Activated T-cell treated with anti-CD3 and anti-CD28 coated beads, Interleukin-2, amount 50 U/mL, for 72 hours (primary cell): Measurements from ENCODE around the gene EPX. TPM values are rescaled to one million over a fixed set of nuclear protein-coding genes. Genes with fewer than 3 reads are reported as not detected.
A peak's percentile ranks its signal among the peaks of the same experiment; 100 is the strongest.
"Not testable (repeated sequence)": the region's sequence is repeated elsewhere in the genome, so short reads cannot be mapped to it uniquely, and the experiment has no call there.

Experiments
- ATAC-seq, 2 donors: fragments of 150-1000 bp; cut with Tn5 transposase; replicated peaks in 1 of 2; 2 replicates each; pipeline ENCODE4 v1.10.0; 2021; ENCODE audit warnings: moderate library complexity in 2 of 2, mild to moderate bottlenecking in 1 of 2
- DNase-seq, 2 donors: peaks; one replicate each; pipeline ENCODE4 v3.0.0; 2021 to 2022; ENCODE audit warnings: mixed read lengths in 1 of 2
- H3K27ac Mint-ChIP-seq: one replicate; pipeline ENCODE4 v1.8.0; 2022; ENCODE audit warnings: mild to moderate bottlenecking, moderate library complexity, mixed read lengths
- H3K27me3 Mint-ChIP-seq: one replicate; pipeline ENCODE4 v1.8.0; 2022; ENCODE audit warnings: low read depth, mixed read lengths
- H3K36me3 Mint-ChIP-seq, 2 donors: one replicate each; pipeline ENCODE4 v1.8.0; 2022; ENCODE audit warnings: mixed read lengths in 2 of 2, mild to moderate bottlenecking in 1 of 2; ENCODE audit not compliant: insufficient read depth in 2 of 2
- H3K4me1 Mint-ChIP-seq: one replicate; pipeline ENCODE4 v1.8.0; 2022; ENCODE audit warnings: low read depth, mixed read lengths
- H3K4me3 Mint-ChIP-seq, 2 donors: one replicate each; pipeline ENCODE4 v1.8.0; 2022; ENCODE audit warnings: mild to moderate bottlenecking in 2 of 2, mixed read lengths in 2 of 2, moderate library complexity in 2 of 2
- H3K9me3 Mint-ChIP-seq, 2 donors: one replicate each; pipeline ENCODE4 v1.8.0; 2022; ENCODE audit warnings: mixed read lengths in 2 of 2
- total RNA-seq, 2 donors: library from RNA; stranded (reverse); gene quantifications; one replicate each; pipeline ENCODE4 v1.2.3, GENCODE V29; 2022

The EPX gene
- total RNA-seq: not detected

- H3K4me1 Mint-ChIP-seq: no peaks in the 10 kb centered on the region
- ATAC-seq: no peak
- DNase-seq: no peak
- H3K4me3 Mint-ChIP-seq: no peak within 1 kb of the TSS
- no peaks in the 10 kb centered on the region for H3K36me3 Mint-ChIP-seq
- H3K27ac Mint-ChIP-seq: no peak within 1 kb of the TSS
- peaks cover 12% of the 10 kb centered on the region for H3K27me3 Mint-ChIP-seq
- no peaks in the 10 kb centered on the region for H3K9me3 Mint-ChIP-seq
These were observed at the start of gene EPX for GRCh38 chr17:58192612-58193011. Gene EPX, plus strand, starts transcription at chr17:58192726. Its CDS starts 121 bp downstream, at chr17:58192847.

GRCh38 chr17:58143335-58143734 is 49.2 kb upstream of the EPX start:
- H3K27me3 Mint-ChIP-seq, ATAC-seq, H3K4me1 Mint-ChIP-seq, H3K4me3 Mint-ChIP-seq, H3K27ac Mint-ChIP-seq, DNase-seq: not testable (repeated sequence)
- Mint-ChIP-seq H3K9me3 (peaks cover 9 to 16% of the 10 kb centered on the region in 2 donors), H3K36me3 (peaks cover 13 to 17% of the 10 kb centered on the region in 2 donors)

GRCh38 chr17:58144801-58145200 is 47.7 kb upstream of the EPX start:
- H3K36me3 Mint-ChIP-seq: peaks cover 10 to 17% of the 10 kb centered on the region in 2 donors
- no peak overlapping the region for H3K4me3 Mint-ChIP-seq
- H3K4me1 Mint-ChIP-seq: no peaks in the 10 kb centered on the region
- H3K27ac Mint-ChIP-seq: no peak overlapping the region
- DNase-seq (no peak), ATAC-seq (no peak)
- no peaks in the 10 kb centered on the region for H3K27me3 Mint-ChIP-seq
- H3K9me3 Mint-ChIP-seq: peaks cover 7 to 16% of the 10 kb centered on the region in 2 donors

- peaks cover 9% of the 10 kb centered on the region for H3K4me1 Mint-ChIP-seq
- peaks cover 7 to 16% of the 10 kb centered on the region in 2 donors for H3K9me3 Mint-ChIP-seq
- no peak for DNase-seq
- no peak within 1 kb of the TSS for H3K27ac Mint-ChIP-seq
- H3K4me3 Mint-ChIP-seq: no peak within 1 kb of the TSS
- H3K27me3 Mint-ChIP-seq: no peaks in the 10 kb centered on the region
- ATAC-seq: no peak
- H3K36me3 Mint-ChIP-seq: peaks cover 10 to 14% of the 10 kb centered on the region in 2 donors
These were observed 44.5 kb upstream of the EPX start, which contains the start of gene OR4D1 for GRCh38 chr17:58147930-58148434. Gene OR4D1, plus strand, starts transcription at chr17:58148384. Its CDS starts 6,770 bp downstream, at chr17:58155154.

- H3K4me3 Mint-ChIP-seq: no peak overlapping the region
- H3K36me3 Mint-ChIP-seq: peaks cover 10 to 14% of the 10 kb centered on the region in 2 donors
- H3K4me1 Mint-ChIP-seq: peaks cover 15% of the 10 kb centered on the region
- H3K9me3 Mint-ChIP-seq: peaks cover 7 to 16% of the 10 kb centered on the region in 2 donors
- no peak overlapping the region for H3K27ac Mint-ChIP-seq
- no peak for ATAC-seq
- DNase-seq: no peak
- no peaks in the 10 kb centered on the region for H3K27me3 Mint-ChIP-seq
These were observed 43.9 kb upstream of the EPX start for GRCh38 chr17:58148609-58149008.

- H3K4me3 Mint-ChIP-seq: no peak overlapping the region
- ATAC-seq (no peak), DNase-seq (no peak)
- H3K36me3 Mint-ChIP-seq: peaks cover 5 to 7% of the 10 kb centered on the region in 2 donors
- H3K4me1 Mint-ChIP-seq: peaks cover 23% of the 10 kb centered on the region
- H3K27ac Mint-ChIP-seq: no peak overlapping the region
- H3K27me3 Mint-ChIP-seq: no peaks in the 10 kb centered on the region
- peaks cover 5 to 6% of the 10 kb centered on the region in 2 donors for H3K9me3 Mint-ChIP-seq
These were observed 42.1 kb upstream of the EPX start for GRCh38 chr17:58150394-58150793.

GRCh38 chr17:58153046-58153445 is 39.5 kb upstream of the EPX start:
- H3K4me3 Mint-ChIP-seq: peak overlapping the region; percentile 31 to 63
- peak; percentile 23 to 30 for DNase-seq
- H3K27me3 Mint-ChIP-seq: no peaks in the 10 kb centered on the region
- H3K36me3 Mint-ChIP-seq: peaks cover 0 to 1% of the 10 kb centered on the region in 2 donors
- H3K4me1 Mint-ChIP-seq: peaks cover 38% of the 10 kb centered on the region
- no peaks in the 10 kb centered on the region for H3K9me3 Mint-ChIP-seq
- peak in 1 of 2 donors; percentile 38 for ATAC-seq
- peak overlapping the region; percentile 75 for H3K27ac Mint-ChIP-seq

GRCh38 chr17:58153671-58154070 is 38.9 kb upstream of the EPX start:
- Mint-ChIP-seq H3K27ac (peak overlapping the region; percentile 75), H3K4me3 (peak overlapping the region in 1 of 2 donors; percentile 63), H3K27me3 (no peaks in the 10 kb centered on the region), H3K36me3 (peaks cover 0 to 1% of the 10 kb centered on the region in 2 donors), H3K4me1 (peaks cover 38% of the 10 kb centered on the region), H3K9me3 (no peaks in the 10 kb centered on the region)
- ATAC-seq (no peak), DNase-seq (no peak)

GRCh38 chr17:58156839-58157803 is 35.4 kb upstream of the EPX start:
- peaks cover 38% of the 10 kb centered on the region for H3K4me1 Mint-ChIP-seq

GRCh38 chr17:58158181-58158580 is 34.3 kb upstream of the EPX start:
- Mint-ChIP-seq H3K36me3 (peaks cover 0 to 1% of the 10 kb centered on the region in 2 donors), H3K27me3 (no peaks in the 10 kb centered on the region), H3K4me3 (no peak overlapping the region), H3K27ac (no peak overlapping the region), H3K9me3 (no peaks in the 10 kb centered on the region), H3K4me1 (peaks cover 27% of the 10 kb centered on the region)
- ATAC-seq (no peak), DNase-seq (no peak)

More at GRCh38 chr17:58156839-58157803, 35.4 kb upstream of the EPX start:
- H3K9me3 Mint-ChIP-seq: no peaks in the 10 kb centered on the region
- H3K36me3 Mint-ChIP-seq: peaks cover 0 to 1% of the 10 kb centered on the region in 2 donors
- peak; percentile 96 for ATAC-seq
- H3K27me3 Mint-ChIP-seq: no peaks in the 10 kb centered on the region
- peak overlapping the region; percentile 84 to 94 for H3K4me3 Mint-ChIP-seq
- peak overlapping the region; percentile 85 for H3K27ac Mint-ChIP-seq
- DNase-seq: peak; percentile 75 to 76

GRCh38 chr17:58161566-58161965 is 31.0 kb upstream of the EPX start:
- ATAC-seq (no peak), DNase-seq (no peak)
- Mint-ChIP-seq H3K36me3 (no peaks in the 10 kb centered on the region), H3K4me3 (no peak overlapping the region), H3K4me1 (peaks cover 9% of the 10 kb centered on the region), H3K9me3 (no peaks in the 10 kb centered on the region), H3K27me3 (no peaks in the 10 kb centered on the region), H3K27ac (no peak overlapping the region)

- peaks cover 0 to 2% of the 10 kb centered on the region in 2 donors for H3K9me3 Mint-ChIP-seq
- DNase-seq (no peak), ATAC-seq (no peak)
- H3K27me3 Mint-ChIP-seq: no peaks in the 10 kb centered on the region
- peak overlapping the region; percentile 31 for H3K27ac Mint-ChIP-seq
- H3K4me1 Mint-ChIP-seq: peaks cover 15% of the 10 kb centered on the region
- no peaks in the 10 kb centered on the region for H3K36me3 Mint-ChIP-seq
- H3K4me3 Mint-ChIP-seq: no peak overlapping the region
These were observed 26.5 kb upstream of the EPX start for GRCh38 chr17:58165981-58166380.

GRCh38 chr17:58166682-58167081 is 25.8 kb upstream of the EPX start, which contains the start of gene OR4D2:
Gene OR4D2, plus strand, starts transcription at chr17:58166982. Its CDS starts 2,674 bp downstream, at chr17:58169656.
- H3K27ac Mint-ChIP-seq: peak within 1 kb of the TSS; percentile 52

More at GRCh38 chr17:58166682-58167081, 25.8 kb upstream of the EPX start, which contains the start of gene OR4D2:
- no peaks in the 10 kb centered on the region for H3K27me3 Mint-ChIP-seq
- no peak for ATAC-seq
- H3K4me3 Mint-ChIP-seq: no peak within 1 kb of the TSS
- peaks cover 0 to 2% of the 10 kb centered on the region in 2 donors for H3K9me3 Mint-ChIP-seq
- DNase-seq: no peak
- H3K4me1 Mint-ChIP-seq: peaks cover 19% of the 10 kb centered on the region
- H3K36me3 Mint-ChIP-seq: no peaks in the 10 kb centered on the region
